Measurements from ENCODE around the gene PAPLN.
"Not testable (repeated sequence)": the region's sequence is repeated elsewhere in the genome, so short reads cannot be mapped to it uniquely, and the experiment has no call there.

PAPLN gene, protein sequence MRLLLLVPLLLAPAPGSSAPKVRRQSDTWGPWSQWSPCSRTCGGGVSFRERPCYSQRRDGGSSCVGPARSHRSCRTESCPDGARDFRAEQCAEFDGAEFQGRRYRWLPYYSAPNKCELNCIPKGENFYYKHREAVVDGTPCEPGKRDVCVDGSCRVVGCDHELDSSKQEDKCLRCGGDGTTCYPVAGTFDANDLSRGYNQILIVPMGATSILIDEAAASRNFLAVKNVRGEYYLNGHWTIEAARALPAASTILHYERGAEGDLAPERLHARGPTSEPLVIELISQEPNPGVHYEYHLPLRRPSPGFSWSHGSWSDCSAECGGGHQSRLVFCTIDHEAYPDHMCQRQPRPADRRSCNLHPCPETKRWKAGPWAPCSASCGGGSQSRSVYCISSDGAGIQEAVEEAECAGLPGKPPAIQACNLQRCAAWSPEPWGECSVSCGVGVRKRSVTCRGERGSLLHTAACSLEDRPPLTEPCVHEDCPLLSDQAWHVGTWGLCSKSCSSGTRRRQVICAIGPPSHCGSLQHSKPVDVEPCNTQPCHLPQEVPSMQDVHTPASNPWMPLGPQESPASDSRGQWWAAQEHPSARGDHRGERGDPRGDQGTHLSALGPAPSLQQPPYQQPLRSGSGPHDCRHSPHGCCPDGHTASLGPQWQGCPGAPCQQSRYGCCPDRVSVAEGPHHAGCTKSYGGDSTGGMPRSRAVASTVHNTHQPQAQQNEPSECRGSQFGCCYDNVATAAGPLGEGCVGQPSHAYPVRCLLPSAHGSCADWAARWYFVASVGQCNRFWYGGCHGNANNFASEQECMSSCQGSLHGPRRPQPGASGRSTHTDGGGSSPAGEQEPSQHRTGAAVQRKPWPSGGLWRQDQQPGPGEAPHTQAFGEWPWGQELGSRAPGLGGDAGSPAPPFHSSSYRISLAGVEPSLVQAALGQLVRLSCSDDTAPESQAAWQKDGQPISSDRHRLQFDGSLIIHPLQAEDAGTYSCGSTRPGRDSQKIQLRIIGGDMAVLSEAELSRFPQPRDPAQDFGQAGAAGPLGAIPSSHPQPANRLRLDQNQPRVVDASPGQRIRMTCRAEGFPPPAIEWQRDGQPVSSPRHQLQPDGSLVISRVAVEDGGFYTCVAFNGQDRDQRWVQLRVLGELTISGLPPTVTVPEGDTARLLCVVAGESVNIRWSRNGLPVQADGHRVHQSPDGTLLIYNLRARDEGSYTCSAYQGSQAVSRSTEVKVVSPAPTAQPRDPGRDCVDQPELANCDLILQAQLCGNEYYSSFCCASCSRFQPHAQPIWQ

DNA sequence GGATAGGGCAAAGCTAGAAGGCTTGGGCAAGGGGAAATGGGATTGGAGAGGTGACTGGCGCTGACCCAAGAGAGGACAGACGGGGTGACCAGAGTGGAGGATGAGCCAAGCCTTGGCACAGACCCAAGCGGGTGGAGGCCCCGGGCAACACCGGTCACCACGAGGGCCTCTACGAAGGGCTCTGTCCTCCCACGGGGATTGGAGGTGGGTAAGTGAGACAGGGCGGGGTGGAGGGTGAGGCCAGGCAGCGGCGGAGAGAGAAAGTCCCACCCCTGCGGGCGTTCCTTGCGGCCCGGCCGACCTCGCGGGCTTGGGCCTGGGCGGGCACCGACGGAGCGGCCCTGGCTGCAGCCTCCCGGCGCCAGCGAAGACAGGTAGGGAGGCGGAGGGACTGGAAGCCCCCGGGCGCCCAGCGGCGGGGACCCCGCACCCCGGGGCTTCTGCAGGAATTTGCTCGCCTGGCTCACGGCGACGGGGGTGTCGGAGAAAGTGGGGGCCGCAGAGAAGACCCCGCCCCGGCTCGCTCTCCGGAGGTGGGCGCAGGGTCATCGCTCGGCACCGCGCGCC is at the start of gene PAPLN:
TSS of gene PAPLN (plus strand) at position 288 of the 567 bp plus-strand sequence. CDS start 2,273 bp downstream, outside the sequence.
- DNase-seq (ENCODE audit: low read depth) = no peak

- no peak for DNase-seq (ENCODE audit: low read depth)
Measured at GRCh38 chr14:73188501-73188911, 48.8 kb upstream of the PAPLN start.

- no peak for DNase-seq (ENCODE audit: low read depth)
Measured at GRCh38 chr14:73189651-73190050, 47.7 kb upstream of the PAPLN start.

DNA sequence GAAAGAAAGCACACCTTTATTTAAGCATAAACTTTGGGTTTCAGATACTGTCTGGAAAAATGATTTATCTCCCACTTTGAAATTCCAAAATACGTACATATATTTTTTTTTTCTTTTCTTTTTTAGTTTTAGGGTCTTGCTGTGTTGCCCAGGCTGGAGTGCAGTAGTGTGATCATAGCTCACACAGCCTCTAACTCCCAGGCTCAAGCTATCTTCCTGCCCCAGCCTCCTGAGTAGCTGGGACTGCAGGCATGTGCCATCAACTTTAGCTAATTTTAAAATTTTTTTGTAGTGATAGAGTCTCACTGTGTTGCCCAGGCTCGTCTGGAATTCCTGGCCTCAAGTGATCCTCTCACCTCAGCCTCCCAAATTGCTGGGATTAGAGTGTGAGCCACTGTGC is 45.9 kb upstream of the PAPLN start:
- DNase-seq (ENCODE audit: low read depth) = no peak

DNA sequence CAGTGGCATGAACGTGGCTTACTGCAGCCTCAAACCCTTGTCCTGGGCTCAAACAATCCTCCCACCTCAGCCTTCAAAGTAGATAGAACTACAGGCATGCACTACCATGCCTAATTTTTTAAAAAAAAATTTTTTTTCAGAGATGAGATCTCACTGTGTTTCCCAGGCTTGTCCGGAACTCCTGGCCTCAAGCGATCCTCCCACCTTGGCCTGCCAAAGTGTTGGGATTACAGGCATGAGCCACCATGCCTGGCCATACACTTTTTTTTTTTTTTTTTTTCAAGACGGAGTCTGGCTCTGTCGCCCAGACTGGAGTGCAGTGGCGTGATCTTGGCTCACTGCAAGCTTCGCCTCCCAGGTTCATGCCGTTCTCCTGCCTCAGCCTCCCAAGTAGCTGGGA is 43.0 kb upstream of the PAPLN start:
- DNase-seq (ENCODE audit: low read depth) = not testable (repeated sequence)

GRCh38 chr14:73198253-73198652 is 39.1 kb upstream of the PAPLN start:
- no peak for DNase-seq (ENCODE audit: low read depth)

DNA sequence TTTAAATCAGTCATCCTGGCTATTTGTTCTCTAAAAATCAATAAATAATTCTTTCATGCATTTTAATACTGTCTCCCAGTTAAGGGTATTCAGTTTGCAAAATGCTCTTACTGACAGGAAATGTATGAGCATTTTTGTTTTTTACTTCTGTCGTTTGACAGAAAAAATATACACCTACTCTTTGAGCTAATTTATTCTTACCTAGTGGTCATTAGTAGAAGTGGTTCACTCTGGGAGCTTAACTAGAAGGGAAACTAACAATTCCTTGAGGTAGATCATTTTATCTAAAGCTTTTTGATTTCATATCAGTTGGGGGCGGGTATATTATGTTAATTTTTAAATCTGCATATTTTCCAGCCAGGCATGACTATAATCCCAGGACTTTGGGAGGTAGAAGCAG is 33.8 kb upstream of the PAPLN start:
- DNase-seq (ENCODE audit: low read depth) = no peak

DNA sequence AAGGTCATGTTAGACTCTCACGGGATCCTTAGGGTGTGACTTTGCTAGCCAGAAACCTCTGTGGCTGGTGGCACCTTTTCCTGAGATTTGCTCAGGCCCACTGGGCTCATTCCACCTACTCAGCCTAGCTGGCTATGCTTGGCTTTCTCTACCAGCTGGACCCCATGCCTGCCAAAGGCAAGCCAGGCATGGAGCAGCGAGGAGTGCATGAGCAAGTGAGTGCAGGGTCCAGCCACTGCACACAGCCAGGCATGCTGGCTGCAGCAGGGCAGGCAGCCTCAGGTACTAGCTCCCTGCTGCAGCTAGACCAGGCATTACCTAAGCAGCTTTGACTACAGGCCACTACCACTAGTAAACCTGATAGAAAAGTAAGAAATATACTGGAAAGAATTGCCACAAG is 29.7 kb upstream of the PAPLN start:
- DNase-seq (ENCODE audit: low read depth) = no peak

GRCh38 chr14:73208390-73208789 is 28.9 kb upstream of the PAPLN start:
- no peak for DNase-seq (ENCODE audit: low read depth)

GRCh38 chr14:73208846-73209245 is 28.5 kb upstream of the PAPLN start:
- DNase-seq (ENCODE audit: low read depth) = no peak

- DNase-seq (ENCODE audit: low read depth) = no peak
Measured at GRCh38 chr14:73209953-73210352, 27.4 kb upstream of the PAPLN start.

- DNase-seq (ENCODE audit: low read depth) = no peak
Measured at GRCh38 chr14:73211251-73212040, 25.9 kb upstream of the PAPLN start.

- DNase-seq (ENCODE audit: low read depth) = no peak
Measured at GRCh38 chr14:73216030-73216429, 21.3 kb upstream of the PAPLN start.

GRCh38 chr14:73217411-73217810 is 19.9 kb upstream of the PAPLN start:
- DNase-seq (ENCODE audit: low read depth) = no peak

DNA sequence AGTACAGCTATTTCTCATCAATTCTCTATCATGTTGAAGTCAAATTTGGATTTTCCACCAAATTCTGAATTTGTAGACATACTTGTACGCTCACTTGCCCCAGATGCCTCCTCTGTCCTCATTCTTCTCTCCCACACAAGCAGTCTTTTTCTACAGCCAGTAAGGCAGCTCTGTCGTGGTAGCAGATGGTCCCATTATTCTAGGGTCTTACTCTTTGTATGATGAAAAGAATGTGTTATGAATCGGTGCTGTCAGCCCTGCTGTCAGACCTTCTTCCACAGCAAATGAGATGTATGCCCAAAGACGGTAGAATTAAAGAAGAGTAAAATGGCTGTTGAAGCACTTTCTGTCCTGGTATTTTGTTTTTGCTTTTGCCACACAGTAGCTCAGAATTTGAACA is 17.2 kb upstream of the PAPLN start:
- DNase-seq (ENCODE audit: low read depth) = no peak

DNA sequence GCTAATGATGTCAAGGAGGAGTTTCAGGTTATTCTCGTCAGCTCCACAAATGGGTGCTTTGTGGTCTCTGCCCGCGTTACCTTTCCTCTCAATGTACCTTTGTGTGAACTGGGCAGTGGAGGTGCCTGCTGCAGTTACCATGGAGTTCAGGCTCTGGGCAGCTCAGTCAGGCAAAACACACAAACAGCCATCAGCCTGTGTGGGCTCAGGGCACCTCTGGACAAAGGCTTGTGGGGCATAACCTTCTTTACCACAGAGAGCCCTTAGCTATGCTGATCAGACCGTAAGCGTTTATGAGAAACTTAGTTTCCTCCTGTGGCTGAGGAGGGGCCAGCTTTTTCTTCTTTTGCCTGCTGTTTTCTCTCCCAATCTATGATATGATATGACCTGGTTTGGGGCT is 16.7 kb upstream of the PAPLN start:
- no peak for DNase-seq (ENCODE audit: low read depth)

- DNase-seq (ENCODE audit: low read depth) = no peak
Measured at GRCh38 chr14:73221945-73222344, 15.4 kb upstream of the PAPLN start.

GRCh38 chr14:73223049-73223448 is 14.3 kb upstream of the PAPLN start:
- no peak for DNase-seq (ENCODE audit: low read depth)

- DNase-seq (ENCODE audit: low read depth) = no peak
Measured at GRCh38 chr14:73225496-73225895, 11.8 kb upstream of the PAPLN start.

GRCh38 chr14:73227812-73228781 is 9.2 kb upstream of the PAPLN start:
- no peak for DNase-seq (ENCODE audit: low read depth)

Data from activated gamma-delta T cell treated with anti-CD3 and anti-CD28 coated beads, Interleukin-2, amount 50 U/mL, for 16 hours (primary cell).